ENCODE measurements around the gene PRR22.
"Not testable (repeated sequence)": the region's sequence is repeated elsewhere in the genome, so short reads cannot be mapped to it uniquely, and the experiment has no call there.

PRR22 gene

DNA sequence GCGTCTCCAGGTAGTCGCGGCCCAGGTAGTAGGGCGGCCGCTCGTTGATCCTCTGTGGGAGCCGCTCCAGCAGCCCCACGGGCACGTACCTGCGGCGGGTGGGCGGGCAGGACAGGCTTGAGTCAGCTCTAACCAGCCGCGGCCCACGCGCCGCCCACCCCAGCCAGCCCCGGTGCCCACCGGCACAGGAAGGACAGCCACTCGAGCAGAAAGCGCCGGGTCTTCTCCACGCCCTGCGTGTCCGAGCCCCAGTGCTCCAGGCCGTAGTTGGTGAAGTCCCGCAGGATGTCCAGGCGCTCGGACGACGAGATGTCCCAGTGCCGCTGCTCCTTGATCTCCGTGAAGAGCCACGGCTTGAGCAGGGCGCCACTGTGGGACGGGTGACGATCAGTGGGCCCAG lies 877 bp upstream of the PRR22 start:
- TF ChIP-seq, protein P1, sequence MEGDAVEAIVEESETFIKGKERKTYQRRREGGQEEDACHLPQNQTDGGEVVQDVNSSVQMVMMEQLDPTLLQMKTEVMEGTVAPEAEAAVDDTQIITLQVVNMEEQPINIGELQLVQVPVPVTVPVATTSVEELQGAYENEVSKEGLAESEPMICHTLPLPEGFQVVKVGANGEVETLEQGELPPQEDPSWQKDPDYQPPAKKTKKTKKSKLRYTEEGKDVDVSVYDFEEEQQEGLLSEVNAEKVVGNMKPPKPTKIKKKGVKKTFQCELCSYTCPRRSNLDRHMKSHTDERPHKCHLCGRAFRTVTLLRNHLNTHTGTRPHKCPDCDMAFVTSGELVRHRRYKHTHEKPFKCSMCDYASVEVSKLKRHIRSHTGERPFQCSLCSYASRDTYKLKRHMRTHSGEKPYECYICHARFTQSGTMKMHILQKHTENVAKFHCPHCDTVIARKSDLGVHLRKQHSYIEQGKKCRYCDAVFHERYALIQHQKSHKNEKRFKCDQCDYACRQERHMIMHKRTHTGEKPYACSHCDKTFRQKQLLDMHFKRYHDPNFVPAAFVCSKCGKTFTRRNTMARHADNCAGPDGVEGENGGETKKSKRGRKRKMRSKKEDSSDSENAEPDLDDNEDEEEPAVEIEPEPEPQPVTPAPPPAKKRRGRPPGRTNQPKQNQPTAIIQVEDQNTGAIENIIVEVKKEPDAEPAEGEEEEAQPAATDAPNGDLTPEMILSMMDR (conservative IDR thresholded peaks at IDR 0.05; ENCODE audit: low read length) = no peak

DNA sequence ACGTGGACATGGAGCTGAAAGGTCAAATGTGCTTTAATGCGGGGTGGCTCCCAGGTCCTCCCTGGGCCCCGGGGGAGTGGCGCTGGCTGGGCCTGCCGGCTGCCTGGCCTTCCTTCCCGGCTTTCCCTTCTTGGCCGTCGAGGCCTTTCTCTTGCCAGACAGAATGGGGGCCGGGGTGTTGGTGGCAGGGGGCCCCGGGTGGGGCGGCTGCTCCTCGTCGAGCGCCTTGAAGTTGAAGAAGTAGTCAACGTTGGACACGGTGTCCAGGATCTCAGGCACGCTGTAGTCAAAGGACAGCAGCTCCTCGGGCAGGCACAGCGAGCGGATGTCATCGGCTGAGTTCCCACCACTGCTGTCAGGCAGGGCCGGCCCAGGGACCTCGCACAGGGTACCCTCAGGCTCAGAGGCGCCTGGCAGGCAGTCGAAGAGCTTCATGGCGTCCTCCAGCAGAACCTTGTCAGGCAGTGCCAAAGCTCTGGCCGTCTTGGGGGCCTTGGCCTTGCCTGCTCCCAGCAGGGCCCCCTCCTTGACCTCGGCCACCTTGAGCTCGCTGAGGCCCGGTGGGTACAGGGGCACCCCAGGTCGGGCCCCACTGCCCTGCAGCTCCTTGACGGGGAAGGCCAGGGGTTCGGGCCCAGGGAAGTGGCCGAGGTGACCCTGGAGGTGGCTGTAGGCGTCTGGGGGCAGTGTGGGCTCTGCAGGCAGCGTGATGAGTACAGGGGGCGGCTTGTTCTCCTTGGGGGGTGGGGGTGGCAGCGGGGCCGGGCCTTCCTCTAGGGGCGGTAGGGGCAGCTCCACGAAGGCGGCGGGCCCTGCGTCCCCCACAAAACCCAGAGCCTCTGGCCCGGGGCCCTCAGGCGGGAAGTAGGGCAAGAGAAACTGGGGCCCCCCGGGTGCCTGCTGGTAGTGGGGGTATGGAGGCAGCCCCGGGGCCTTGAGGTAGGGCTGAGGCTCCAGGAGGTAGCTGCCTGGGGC lies 1.3 kb downstream of the PRR22 start:
- TF ChIP-seq, protein P1 (conservative IDR thresholded peaks at IDR 0.05; ENCODE audit: low read length) = no peak
- no peak overlapping the region for H3K4me3 ChIP-seq (ENCODE audit: low read length)
- no peak for DNase-seq (ENCODE audit: low read depth)

More for the DNA sequence above, 877 bp upstream of the PRR22 start:
- no peak overlapping the region for H3K4me3 ChIP-seq (ENCODE audit: low read length)
- DNase-seq (ENCODE audit: low read depth) = no peak

DNA sequence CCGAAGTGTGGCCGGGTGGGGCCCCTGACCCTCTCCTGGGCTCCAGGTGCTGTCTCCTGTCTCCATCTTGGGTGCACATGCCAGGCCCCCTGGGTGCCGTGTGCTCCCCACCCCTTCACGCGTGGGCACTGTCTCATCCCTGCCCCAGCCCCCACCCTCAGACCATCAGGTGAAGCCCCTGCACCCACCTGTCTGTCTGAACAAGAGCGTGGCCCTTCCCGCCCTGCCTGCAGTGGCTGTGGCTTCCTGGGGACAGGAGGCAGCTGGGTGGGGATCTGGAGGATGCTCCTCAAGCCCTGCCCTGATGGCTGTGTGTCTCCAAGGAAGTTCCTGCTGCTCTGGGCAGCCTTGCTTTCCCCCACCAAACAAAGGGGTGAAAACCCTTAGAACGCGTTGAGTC lies 2.2 kb downstream of the PRR22 start:
- H3K4me3 ChIP-seq (ENCODE audit: low read length) = no peak overlapping the region
- TF ChIP-seq, protein P1 (conservative IDR thresholded peaks at IDR 0.05; ENCODE audit: low read length) = no peak
- DNase-seq (ENCODE audit: low read depth) = no peak

DNA sequence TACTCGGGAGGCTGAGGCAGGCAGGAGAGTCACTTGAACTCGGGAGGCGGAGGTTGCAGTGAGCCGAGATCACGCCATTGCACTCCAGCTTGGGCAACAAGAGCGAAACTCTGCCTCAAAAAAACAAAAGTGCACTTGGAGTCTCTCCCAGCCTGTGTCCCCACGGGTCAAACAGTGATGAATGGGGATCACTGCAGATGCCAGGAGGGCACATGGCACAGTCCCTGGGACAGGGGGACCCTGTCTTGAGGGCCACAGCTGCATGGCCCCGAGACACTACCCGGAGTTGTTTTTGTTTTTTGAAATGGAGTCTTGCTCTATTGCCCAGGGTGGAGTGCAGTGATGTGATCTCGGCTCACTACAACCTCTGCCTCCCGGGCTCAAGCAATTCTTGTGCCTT lies 3.6 kb downstream of the PRR22 start:
- not testable (repeated sequence) for DNase-seq (ENCODE audit: low read depth); H3K4me3 ChIP-seq (ENCODE audit: low read length)

DNA sequence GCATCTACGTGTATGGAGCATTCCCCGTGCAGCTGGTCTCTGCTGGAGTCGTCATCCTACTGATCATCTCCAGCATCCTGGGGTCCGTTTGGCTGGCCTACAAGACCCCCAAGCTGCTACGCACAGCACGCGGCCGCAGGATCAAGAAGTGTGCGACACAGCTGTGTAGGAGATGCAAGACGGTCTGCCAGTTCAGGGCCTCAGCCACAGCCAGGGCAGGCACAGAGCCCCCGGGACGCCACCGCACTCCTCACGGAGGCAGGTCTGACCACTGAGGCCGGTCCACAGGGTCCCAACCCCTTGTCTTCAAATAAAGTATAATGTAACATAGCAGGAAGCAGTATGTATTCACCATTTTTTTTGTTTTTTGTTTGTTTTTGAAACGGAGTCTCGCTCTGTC lies 6.1 kb downstream of the PRR22 start:
- H3K4me3 ChIP-seq (ENCODE audit: low read length) = no peak overlapping the region
- TF ChIP-seq, protein P1 (conservative IDR thresholded peaks at IDR 0.05; ENCODE audit: low read length) = no peak
- DNase-seq (ENCODE audit: low read depth) = no peak

DNA sequence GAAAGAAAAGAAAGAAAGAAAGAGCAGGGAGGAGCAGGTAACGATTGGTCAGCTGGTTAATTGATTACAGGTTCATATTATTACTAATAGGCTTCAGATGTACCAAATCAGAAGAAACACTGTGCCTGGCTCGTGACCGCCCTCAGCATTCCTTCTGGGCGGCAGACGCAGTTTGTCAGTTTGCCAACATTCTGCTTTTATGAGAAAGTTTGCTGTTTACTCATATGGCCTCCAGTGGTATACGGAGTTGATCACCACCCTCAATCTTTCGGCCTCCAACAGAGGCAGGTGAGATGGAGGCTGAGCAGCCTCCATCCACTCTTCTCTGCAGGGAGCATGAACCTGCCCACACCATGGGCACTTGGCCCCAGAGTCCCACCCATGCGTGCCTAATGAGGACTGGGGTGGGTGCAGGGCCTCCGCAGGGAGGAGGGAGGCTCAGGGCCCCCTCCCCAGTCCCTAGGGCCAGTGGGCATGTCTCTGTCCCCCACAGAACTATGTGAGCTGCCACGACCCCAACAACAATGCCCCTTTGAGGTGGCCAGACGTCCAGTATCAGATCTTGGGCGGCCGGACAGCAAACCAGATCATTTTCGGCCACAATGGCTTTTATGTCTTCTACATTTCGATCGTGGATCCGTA lies 8.8 kb downstream of the PRR22 start:
- TF ChIP-seq, protein P1 (conservative IDR thresholded peaks at IDR 0.05; ENCODE audit: low read length) = no peak
- no peak overlapping the region for H3K4me3 ChIP-seq (ENCODE audit: low read length)
- DNase-seq (ENCODE audit: low read depth) = peak; percentile 89

DNA sequence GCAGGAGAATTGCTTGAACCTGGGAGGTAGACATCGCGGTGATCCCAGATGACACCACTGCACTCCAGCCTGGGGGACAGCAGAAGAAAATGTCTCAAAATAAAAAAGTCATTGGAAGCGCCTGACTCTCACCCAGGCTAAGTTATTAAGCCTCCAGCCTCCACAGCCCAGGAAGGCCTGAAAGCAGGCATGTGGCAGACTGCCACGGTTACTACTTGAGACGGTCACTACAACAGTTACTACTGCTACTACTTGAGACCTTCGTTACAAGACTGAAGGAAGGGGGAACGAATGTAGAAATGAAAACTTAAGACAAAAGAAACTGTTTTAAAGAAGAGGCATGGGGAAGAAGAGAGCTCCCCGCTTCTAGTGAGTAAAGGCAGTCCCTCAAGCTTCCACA lies 9.6 kb downstream of the PRR22 start:
- no peak overlapping the region for H3K4me3 ChIP-seq (ENCODE audit: low read length)
- DNase-seq (ENCODE audit: low read depth) = peak; percentile 52
- TF ChIP-seq, protein P1 (conservative IDR thresholded peaks at IDR 0.05; ENCODE audit: low read length) = no peak

All from AG10803 (cell line).